ENCODE data around the gene PPP1R36.

GRCh38 chr14:64611358-64612020 lies 61.7 kb downstream of the PPP1R36 start:
- no peak for TF ChIP-seq EZH2 (IDR thresholded peaks at IDR 0.05; ENCODE audit: borderline replicate concordance)
- TF ChIP-seq, protein P1, sequence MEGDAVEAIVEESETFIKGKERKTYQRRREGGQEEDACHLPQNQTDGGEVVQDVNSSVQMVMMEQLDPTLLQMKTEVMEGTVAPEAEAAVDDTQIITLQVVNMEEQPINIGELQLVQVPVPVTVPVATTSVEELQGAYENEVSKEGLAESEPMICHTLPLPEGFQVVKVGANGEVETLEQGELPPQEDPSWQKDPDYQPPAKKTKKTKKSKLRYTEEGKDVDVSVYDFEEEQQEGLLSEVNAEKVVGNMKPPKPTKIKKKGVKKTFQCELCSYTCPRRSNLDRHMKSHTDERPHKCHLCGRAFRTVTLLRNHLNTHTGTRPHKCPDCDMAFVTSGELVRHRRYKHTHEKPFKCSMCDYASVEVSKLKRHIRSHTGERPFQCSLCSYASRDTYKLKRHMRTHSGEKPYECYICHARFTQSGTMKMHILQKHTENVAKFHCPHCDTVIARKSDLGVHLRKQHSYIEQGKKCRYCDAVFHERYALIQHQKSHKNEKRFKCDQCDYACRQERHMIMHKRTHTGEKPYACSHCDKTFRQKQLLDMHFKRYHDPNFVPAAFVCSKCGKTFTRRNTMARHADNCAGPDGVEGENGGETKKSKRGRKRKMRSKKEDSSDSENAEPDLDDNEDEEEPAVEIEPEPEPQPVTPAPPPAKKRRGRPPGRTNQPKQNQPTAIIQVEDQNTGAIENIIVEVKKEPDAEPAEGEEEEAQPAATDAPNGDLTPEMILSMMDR (IDR thresholded peaks at IDR 0.05; ENCODE audit: poor library complexity) = no peak
